Measurements from ENCODE around the gene HLA-DRB5.
"Not testable (repeated sequence)": the region's sequence is repeated elsewhere in the genome, so short reads cannot be mapped to it uniquely, and the experiment has no call there.

HLA-DRB5 gene

DNA sequence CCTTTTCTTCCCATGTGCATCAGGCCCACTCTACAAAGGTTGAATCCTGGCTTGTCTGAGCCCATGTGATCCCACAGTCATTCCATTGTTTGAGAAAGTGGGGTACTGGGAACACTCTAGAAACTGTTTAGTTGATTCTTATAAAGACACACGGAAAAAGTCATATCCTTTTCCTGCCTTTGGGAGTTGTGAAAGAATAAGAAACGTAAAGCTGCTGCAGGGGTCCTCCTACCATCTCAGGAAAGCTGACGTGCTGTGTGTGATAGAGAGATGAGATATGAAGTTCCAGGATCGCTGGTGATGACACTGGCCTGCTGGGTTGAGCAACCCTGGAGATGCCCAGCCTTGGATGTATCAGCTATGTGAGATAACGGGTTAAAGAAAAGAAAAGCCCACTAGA lies 21.3 kb upstream of the HLA-DRB5 start:
- DNase-seq (ENCODE audit: extremely low spot score), result no peak
- POLR2A ChIA-PET, result no interaction called here
- no peak for TF ChIP-seq CTCF (IDR thresholded peaks at IDR 0.05; ENCODE audit: control extremely low read depth, extremely low read depth, low read depth, missing control alignments)
- CTCF ChIA-PET, result interaction anchor here (0.9 kb wide), 1 partner anchor 10 kb away, joined by 3 read pairs; no protein-coding TSS in a partner anchor

- no peak for TF ChIP-seq CTCF (IDR thresholded peaks at IDR 0.05; ENCODE audit: control extremely low read depth, extremely low read depth, low read depth, missing control alignments)
- CTCF ChIA-PET, result no interaction called here
- POLR2A ChIA-PET, result no interaction called here
- DNase-seq (ENCODE audit: extremely low spot score), result no peak
Measured at GRCh38 chr6:32539839-32540238, 9.8 kb upstream of the HLA-DRB5 start.

- DNase-seq (ENCODE audit: extremely low spot score); POLR2A ChIA-PET; CTCF ChIA-PET: not testable (repeated sequence)
Measured at GRCh38 chr6:32530431-32530793, 325 bp upstream of the HLA-DRB5 start.

DNA sequence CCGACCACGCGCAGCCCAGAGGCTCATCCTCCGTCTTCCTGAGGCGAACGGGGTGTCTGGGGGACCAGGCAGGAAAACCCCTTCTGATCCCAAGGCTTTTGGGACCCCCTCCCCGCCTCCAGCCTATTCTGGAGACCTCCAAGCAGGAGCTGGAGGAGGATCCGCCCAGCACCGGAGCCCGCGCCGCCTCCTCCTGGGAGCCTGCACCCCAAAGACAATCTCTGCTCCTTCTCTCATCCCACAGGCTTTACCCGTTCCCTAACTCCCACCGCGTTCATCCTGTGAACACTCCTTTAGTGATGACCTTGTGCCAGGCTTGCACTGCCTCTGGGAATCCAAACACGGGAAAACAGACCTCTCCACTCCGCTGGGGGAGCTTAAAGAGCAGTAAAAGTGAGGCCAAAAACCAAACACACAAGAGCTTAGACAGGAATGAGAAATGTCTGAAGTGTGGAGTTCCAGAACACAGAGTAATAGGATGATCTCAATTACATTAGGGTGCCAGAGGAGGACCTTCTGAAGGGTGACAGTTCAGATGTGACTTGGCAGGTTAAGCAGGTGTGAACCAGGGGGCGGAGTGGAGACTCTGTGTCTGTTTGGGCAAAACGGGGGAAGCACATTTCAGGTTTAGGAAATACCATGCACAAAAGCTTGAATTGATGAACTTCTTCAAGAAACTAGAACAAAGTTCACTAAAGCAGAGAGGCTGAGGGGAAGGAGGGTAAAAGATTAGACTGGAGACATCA lies 7.6 kb downstream of the HLA-DRB5 start:
- POLR2A ChIA-PET, result interaction anchor here (1.0 kb wide), 1 partner anchor 62 kb away, joined by 3 read pairs; no protein-coding TSS in a partner anchor
- CTCF ChIA-PET, result no interaction called here
- DNase-seq (ENCODE audit: extremely low spot score), result no peak
- no peak for TF ChIP-seq CTCF (IDR thresholded peaks at IDR 0.05; ENCODE audit: control extremely low read depth, extremely low read depth, low read depth, missing control alignments)

- POLR2A ChIA-PET, result no interaction called here
- CTCF ChIA-PET, result no interaction called here
- no peak for DNase-seq (ENCODE audit: extremely low spot score)
- TF ChIP-seq CTCF (IDR thresholded peaks at IDR 0.05; ENCODE audit: control extremely low read depth, extremely low read depth, low read depth, missing control alignments), result no peak
Measured at GRCh38 chr6:32519910-32520258, 10.2 kb downstream of the HLA-DRB5 start.

- TF ChIP-seq CTCF (IDR thresholded peaks at IDR 0.05; ENCODE audit: control extremely low read depth, extremely low read depth, low read depth, missing control alignments), result no peak
- POLR2A ChIA-PET, result no interaction called here
- CTCF ChIA-PET, result no interaction called here
- no peak for DNase-seq (ENCODE audit: extremely low spot score)
Measured at GRCh38 chr6:32519118-32519909, 10.8 kb downstream of the HLA-DRB5 start.
